BE2C (cell line): ENCODE measurements around the gene CDK5RAP2.

Experiments used
- DNase-seq: peaks from one replicate; pipeline ENCODE4 v3.0.0-alpha.2; 2020
- H3K27me3 ChIP-seq: fragments of 250-450 bp; sonication (Bioruptor Pico); 2 replicates; pipeline ENCODE4 v1.5.1; 2020; ENCODE audit warnings: mild to moderate bottlenecking
- H3K36me3 ChIP-seq: fragments of 250-450 bp; sonication (Bioruptor Pico); 2 replicates; pipeline ENCODE4 v1.5.1; 2020; ENCODE audit warnings: mild to moderate bottlenecking
- H3K4me1 ChIP-seq: fragments of 250-450 bp; sonication (Bioruptor Pico); 2 replicates; pipeline ENCODE4 v1.5.1; 2020
- H3K4me3 ChIP-seq: 2 replicates; pipeline ENCODE4 v1.5.1; 2011; ENCODE audit warnings: low read depth, low read length
- H3K9me3 ChIP-seq: fragments of 250-450 bp; sonication (Bioruptor Pico); 2 replicates; pipeline ENCODE4 v1.5.1; 2020
- TF ChIP-seq, protein P1 (sequence below): IDR thresholded peaks from 2 replicates; pipeline ENCODE4 v1.5.1; 2012; ENCODE audit warnings: mild to moderate bottlenecking, low read depth, low read length

The CDK5RAP2 gene

DNA sequence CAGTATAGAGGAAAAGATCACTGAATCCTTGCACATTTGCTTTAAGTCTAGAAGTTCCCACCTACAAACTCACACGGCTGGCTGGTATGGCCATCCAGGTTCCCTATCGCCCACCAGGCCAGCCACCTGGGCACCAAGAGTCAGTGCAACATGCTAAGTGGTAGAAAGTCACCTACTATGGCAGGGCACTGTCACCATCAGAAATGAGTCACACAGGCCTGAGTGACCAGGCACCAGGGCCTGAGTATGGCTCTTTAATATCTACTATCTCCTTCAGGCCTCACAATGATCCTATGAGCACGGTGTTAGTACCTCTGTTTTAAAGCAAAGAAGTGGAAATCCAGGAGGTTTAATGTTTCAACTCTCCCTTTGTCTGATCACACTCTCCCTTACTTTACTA is 156.2 kb downstream of the CDK5RAP2 start:
- peaks cover 53% of the 10 kb centered on the region for H3K36me3 ChIP-seq
- H3K4me3 ChIP-seq: no peak overlapping the region
- TF ChIP-seq, protein P1, sequence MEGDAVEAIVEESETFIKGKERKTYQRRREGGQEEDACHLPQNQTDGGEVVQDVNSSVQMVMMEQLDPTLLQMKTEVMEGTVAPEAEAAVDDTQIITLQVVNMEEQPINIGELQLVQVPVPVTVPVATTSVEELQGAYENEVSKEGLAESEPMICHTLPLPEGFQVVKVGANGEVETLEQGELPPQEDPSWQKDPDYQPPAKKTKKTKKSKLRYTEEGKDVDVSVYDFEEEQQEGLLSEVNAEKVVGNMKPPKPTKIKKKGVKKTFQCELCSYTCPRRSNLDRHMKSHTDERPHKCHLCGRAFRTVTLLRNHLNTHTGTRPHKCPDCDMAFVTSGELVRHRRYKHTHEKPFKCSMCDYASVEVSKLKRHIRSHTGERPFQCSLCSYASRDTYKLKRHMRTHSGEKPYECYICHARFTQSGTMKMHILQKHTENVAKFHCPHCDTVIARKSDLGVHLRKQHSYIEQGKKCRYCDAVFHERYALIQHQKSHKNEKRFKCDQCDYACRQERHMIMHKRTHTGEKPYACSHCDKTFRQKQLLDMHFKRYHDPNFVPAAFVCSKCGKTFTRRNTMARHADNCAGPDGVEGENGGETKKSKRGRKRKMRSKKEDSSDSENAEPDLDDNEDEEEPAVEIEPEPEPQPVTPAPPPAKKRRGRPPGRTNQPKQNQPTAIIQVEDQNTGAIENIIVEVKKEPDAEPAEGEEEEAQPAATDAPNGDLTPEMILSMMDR: no peak
- no peaks in the 10 kb centered on the region for H3K27me3 ChIP-seq
- no peaks in the 10 kb centered on the region for H3K9me3 ChIP-seq
- H3K4me1 ChIP-seq: 0 out of 2 replicates have a peak, but pooled peaks cover 3% of the 10 kb centered on the region
- no peak for DNase-seq

DNA sequence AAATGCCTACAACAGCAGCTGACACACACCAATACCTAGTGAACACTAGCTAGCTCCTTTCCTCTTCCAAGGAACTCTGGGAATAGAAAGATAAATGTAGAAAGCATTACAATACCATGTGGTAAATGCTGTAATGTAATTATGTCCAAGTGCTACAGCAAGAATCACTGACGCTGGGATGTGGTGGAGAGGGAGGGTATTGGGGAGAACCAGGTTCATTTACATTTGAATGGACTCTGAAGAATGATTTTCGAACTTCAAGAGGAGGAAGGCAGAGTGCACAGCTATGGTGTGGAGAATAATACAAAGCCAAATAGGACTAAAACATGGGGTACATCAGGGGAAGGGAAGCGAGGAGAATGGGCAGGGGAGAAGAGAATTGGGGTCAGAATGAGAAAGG is 158.0 kb downstream of the CDK5RAP2 start:
- TF ChIP-seq, protein P1: no peak
- H3K9me3 ChIP-seq: no peaks in the 10 kb centered on the region

DNA sequence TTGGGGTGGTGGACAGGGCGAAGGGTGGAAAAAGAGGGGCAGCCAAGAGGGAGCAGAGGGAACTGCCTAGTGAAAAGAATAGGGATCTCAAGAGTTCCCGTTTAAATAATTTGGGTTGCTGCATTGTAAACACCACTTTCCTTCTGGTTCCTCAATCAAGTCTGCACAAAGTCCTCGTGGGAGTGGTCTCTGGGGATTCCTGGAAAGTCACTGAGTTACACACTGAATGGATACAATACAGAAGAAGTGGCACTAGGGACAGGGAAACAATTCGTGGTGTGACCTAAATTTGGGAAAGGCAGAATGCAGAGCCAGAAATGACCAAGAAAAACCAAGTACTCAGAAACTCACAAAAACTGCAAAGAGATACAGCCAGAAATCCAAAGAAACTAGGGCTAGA is 161.7 kb downstream of the CDK5RAP2 start:
- Histone ChIP-seq H3K9me3 (no peaks in the 10 kb centered on the region), H3K36me3 (peaks cover 49% of the 10 kb centered on the region), H3K27me3 (no peaks in the 10 kb centered on the region), H3K4me1 (0 out of 2 replicates have a peak, but pooled peaks cover 3% of the 10 kb centered on the region), H3K4me3 (no peak overlapping the region)
- DNase-seq: no peak
- TF ChIP-seq, protein P1: no peak

More for the DNA sequence above, 158.0 kb downstream of the CDK5RAP2 start:
- Histone ChIP-seq H3K27me3 (no peaks in the 10 kb centered on the region), H3K4me1 (0 out of 2 replicates have a peak, but pooled peaks cover 3% of the 10 kb centered on the region), H3K36me3 (peaks cover 62% of the 10 kb centered on the region), H3K4me3 (no peak overlapping the region)
- no peak for DNase-seq

DNA sequence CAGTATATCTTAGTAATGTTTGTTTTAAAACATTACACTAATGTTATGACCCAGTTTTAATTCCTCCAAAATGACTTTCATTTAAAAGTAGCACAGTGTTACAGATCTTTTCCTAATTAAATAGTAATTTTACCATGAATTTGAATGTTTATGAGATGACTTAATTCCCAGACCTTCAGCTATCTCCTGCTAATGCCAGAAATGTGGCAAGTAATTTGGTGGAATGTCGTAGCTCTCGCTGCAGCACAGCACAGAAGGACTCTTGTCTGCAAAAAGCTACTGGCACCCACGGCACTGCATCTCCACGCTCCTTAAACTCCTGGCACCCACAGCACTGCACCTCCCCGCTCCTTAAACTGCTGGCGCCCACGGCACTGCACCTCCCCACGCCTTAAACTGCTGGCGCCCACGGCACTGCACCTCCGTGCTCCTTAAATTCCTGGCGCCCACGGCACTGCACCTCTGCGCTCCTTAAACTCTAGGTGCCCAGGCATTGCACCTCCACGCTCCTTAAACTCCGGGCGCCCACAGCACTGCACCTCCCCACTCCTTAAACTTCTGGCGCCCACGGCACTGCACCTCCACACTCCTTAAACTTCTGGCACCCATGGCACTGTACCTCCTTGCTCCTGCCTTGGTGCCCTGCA is 163.1 kb downstream of the CDK5RAP2 start:
- no peak for DNase-seq
- Histone ChIP-seq H3K36me3 (peaks cover 48% of the 10 kb centered on the region), H3K4me3 (no peak overlapping the region), H3K27me3 (no peaks in the 10 kb centered on the region), H3K9me3 (no peaks in the 10 kb centered on the region), H3K4me1 (0 out of 2 replicates have a peak, but pooled peaks cover under 1% of the 10 kb centered on the region)
- TF ChIP-seq, protein P1: no peak

DNA sequence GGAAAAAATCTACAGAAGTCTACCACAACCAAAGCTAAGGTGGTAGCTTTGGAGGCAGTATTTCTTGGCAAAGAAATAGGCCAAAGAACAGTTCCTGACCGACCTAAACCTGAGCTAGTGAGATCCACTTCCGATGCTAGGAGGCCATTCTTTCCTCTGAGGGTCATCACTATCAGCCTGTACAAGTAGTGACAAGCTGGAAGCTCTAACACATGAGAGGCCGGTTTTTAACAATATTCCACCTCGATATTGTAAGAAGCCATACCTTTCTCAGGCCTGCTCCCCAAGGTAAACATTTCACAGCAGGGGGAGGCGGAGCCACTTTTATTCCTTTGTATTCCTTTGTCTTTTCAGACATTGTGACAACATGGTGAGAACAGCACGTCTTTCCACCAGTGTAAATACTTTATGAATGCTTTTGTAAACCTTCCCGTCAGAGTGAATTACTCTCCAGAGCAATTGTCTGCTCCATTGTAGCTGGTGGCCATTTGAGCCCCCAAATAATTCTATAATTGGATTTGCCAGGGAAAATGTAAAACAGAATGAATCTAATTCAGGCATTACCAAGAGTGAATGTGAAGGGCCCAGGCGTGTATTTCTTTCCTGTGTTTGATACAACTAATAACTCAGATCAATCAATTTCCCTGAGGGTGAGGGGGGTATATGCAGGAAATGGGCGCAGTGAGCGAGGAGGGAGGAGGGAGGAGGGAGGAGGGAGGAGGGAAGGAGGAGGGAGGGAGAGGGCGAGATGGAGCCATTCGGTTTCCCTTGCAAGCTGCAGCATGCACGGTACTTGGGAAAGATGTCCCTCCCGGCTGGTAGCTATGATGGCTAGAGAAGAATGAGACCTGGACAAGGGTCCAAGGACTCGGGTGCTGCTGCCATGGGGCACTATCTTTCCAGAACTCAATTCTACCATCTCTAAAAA is 166.6 kb downstream of the CDK5RAP2 start:
- TF ChIP-seq, protein P1: no peak
- no peak for DNase-seq
- Histone ChIP-seq H3K4me1 (no peaks in the 10 kb centered on the region), H3K36me3 (peaks cover 59% of the 10 kb centered on the region), H3K27me3 (no peaks in the 10 kb centered on the region), H3K4me3 (no peak overlapping the region), H3K9me3 (no peaks in the 10 kb centered on the region)
